ENCODE results near the gene TEX51.

DNA sequence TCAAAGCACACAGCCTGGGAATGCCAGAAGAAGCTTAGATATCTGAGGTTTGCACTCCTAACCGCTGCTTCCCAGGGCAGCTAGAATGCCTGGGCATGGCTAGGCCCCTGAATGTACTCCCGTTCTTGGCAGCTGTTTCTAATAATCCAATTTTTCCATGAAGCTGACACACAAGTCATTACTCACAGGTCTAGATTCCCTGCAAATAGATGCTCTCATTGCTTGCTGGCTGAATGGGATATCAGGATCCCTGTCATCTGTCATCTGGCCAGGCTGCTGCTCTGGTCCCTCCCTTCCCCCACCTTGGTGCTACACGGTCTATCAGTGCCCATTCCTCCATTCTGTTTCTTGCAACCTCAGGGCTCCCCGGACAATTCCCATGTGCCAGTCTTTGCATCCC lies 40.7 kb upstream of the TEX51 start:
- TF ChIP-seq CTCF (conservative IDR thresholded peaks at IDR 0.05; ENCODE audit: low read length) (no peak), EZH2phosphoT487 (IDR thresholded peaks at IDR 0.05; ENCODE audit: borderline replicate concordance) (no peak)
